Measurements from ENCODE around the gene SIPA1L3. TPM values are rescaled to one million over a fixed set of nuclear protein-coding genes. Genes with fewer than 3 reads are reported as not detected.

SIPA1L3 gene
- total RNA-seq, 1 donor from 2014 or later: 27.1 TPM

DNA sequence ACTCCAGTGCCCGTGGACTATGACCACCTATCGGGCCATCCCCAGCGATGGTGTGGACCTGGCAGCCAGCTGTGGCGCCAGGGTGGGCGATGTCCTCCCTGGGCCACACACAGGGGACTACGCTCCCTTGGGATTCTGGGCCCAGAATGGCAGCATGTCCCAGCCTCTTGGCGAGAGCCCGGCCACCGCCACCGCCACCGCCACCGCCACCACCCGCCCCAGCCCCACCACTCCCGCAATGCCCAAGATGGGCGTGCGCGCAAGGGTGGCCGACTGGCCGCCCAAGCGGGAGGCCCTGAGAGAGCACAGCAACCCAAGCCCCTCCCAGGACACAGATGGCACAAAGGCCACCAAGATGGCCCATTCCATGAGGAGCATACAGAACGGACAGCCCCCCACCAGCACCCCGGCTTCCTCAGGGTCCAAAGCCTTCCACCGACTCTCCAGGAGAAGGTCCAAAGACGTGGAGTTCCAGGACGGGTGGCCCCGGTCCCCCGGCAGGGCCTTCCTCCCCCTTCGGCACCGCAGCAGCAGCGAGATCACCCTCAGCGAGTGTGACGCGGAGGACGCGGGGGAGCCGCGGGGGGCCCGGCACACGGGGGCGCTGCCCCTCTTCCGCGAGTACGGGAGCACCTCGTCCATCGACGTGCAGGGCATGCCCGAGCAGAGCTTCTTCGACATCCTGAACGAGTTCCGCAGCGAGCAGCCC lies 174.7 kb downstream of the SIPA1L3 start:
- Histone ChIP-seq H3K9me3 (no peaks in the 10 kb centered on the region), H3K36me3 (peaks cover 21 to 23% of the 10 kb centered on the region in 2 donors), H3K4me3 (no peak overlapping the region), H3K4me1 (no peaks in the 10 kb centered on the region), H3K27me3 (no peaks in the 10 kb centered on the region), H3K27ac (no peak overlapping the region)
- TF ChIP-seq, protein P1, sequence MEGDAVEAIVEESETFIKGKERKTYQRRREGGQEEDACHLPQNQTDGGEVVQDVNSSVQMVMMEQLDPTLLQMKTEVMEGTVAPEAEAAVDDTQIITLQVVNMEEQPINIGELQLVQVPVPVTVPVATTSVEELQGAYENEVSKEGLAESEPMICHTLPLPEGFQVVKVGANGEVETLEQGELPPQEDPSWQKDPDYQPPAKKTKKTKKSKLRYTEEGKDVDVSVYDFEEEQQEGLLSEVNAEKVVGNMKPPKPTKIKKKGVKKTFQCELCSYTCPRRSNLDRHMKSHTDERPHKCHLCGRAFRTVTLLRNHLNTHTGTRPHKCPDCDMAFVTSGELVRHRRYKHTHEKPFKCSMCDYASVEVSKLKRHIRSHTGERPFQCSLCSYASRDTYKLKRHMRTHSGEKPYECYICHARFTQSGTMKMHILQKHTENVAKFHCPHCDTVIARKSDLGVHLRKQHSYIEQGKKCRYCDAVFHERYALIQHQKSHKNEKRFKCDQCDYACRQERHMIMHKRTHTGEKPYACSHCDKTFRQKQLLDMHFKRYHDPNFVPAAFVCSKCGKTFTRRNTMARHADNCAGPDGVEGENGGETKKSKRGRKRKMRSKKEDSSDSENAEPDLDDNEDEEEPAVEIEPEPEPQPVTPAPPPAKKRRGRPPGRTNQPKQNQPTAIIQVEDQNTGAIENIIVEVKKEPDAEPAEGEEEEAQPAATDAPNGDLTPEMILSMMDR (IDR thresholded peaks at IDR 0.05): no peak
- DNase-seq (ENCODE audit: low spot score in 2 of 2): no peak
- intact Hi-C loops (cut with DNase I): no loop called here

DNA sequence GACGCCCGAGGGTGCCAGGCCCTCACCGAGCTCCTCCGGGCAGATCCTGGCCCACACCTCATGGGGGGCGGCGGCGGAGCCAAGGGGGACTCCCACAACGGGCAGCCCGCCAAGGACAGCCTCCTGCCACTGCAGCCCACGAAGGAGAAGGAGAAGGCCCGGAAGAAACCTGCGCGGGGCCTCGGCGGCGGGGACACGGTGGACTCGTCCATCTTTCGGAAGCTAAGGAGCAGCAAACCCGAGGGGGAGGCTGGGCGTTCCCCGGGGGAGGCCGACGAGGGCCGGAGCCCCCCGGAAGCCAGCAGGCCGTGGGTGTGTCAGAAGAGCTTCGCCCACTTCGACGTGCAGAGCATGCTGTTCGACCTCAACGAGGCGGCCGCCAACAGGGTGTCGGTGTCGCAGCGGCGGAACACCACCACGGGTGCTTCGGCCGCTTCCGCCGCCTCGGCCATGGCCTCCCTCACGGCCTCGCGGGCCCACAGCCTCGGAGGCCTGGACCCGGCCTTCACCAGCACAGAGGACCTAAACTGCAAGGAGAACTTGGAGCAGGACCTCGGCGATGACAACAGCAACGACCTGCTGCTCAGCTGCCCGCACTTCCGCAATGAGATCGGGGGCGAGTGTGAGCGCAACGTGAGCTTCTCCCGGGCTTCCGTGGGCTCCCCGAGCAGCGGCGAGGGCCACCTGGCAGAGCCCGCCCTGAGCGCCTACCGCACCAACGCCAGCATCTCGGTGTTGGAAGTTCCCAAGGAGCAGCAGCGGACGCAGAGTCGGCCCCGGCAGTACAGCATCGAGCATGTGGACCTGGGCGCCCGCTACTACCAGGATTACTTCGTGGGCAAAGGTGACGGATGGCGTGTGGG lies 175.5 kb downstream of the SIPA1L3 start:
- no peaks in the 10 kb centered on the region for H3K27me3 ChIP-seq
- no peak for DNase-seq (ENCODE audit: low spot score in 2 of 2)
- intact Hi-C loops (cut with DNase I): no loop called here

DNA sequence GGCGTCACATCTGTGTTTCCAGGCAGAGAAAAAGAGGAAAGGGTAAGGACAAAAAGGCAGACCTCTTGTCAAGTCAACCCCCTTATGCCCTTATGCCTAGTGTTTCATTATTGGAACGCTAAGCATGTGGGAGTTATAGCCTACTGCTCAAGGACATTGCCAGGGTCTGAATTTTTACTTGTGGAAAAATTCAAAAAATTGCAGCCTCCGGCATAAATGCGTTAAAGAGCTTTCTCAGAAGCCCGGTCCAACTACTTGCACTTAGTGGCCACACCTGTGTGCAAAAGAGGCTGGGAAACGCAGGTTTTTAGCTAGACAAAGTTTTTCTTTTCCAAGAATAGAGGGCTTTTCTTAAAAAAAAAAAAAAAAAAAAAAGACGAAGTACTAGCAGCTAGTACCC lies 177.2 kb downstream of the SIPA1L3 start:
- no peaks in the 10 kb centered on the region for H3K9me3 ChIP-seq
- intact Hi-C loops (cut with DNase I): no loop called here
- TF ChIP-seq, protein P1 (IDR thresholded peaks at IDR 0.05): no peak
- H3K4me3 ChIP-seq: no peak overlapping the region
- H3K27me3 ChIP-seq: no peaks in the 10 kb centered on the region
- H3K27ac ChIP-seq: no peak overlapping the region
- no peak for DNase-seq (ENCODE audit: low spot score in 2 of 2)
- H3K36me3 ChIP-seq: peaks cover 21 to 23% of the 10 kb centered on the region in 2 donors
- no peaks in the 10 kb centered on the region for H3K4me1 ChIP-seq

More for the DNA sequence above, 175.5 kb downstream of the SIPA1L3 start:
- Histone ChIP-seq H3K36me3 (peaks cover 21 to 23% of the 10 kb centered on the region in 2 donors), H3K9me3 (no peaks in the 10 kb centered on the region), H3K27ac (no peak overlapping the region), H3K4me3 (no peak overlapping the region), H3K4me1 (no peaks in the 10 kb centered on the region)
- TF ChIP-seq, protein P1 (IDR thresholded peaks at IDR 0.05): no peak

DNA sequence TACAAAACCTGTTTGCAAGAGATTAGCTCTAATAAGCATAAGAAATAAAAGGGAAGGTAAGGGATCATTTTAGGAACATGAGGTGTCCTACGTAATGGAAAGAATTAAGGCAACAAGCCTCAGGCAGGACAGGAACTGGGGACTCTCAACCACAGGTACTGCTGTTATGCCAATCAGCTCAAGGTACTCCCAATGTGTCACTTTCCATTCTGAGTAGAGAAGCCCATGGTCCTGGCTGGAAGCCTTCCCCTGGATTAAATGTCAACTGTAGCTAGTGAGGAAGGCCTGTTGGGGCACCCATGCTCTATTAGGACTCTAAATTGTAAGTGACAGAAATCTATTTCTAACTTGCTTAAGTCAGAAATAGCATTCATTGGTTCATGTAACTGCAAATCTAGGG lies 182.4 kb downstream of the SIPA1L3 start:
- no peaks in the 10 kb centered on the region for H3K4me1 ChIP-seq
- intact Hi-C loops (cut with DNase I): no loop called here
- TF ChIP-seq, protein P1 (IDR thresholded peaks at IDR 0.05): no peak
- H3K27ac ChIP-seq: no peak overlapping the region
- H3K4me3 ChIP-seq: no peak overlapping the region
- DNase-seq (ENCODE audit: low spot score in 2 of 2): no peak
- no peaks in the 10 kb centered on the region for H3K9me3 ChIP-seq
- no peaks in the 10 kb centered on the region for H3K27me3 ChIP-seq
- H3K36me3 ChIP-seq: no peaks in the 10 kb centered on the region

DNA sequence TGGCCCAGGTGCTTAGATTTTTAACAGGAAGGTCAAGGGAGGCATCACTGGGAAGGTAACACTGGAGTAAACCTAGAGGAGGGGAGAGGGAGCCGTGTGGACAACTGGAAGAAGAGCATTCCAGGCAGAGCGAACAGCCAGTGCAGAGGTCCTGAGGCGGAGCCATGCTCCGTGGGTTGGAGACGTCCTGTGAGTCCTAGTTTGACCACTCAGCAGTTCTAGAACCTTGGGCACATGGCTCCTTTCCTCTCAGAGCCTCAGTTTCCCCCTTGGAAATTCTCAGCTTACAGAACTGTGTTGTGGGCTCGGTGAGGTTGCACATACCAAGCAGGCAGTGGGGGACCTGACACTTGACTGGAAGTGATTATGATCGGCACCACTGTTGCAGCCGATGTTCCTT lies 186.1 kb downstream of the SIPA1L3 start:
- Histone ChIP-seq H3K27me3 (no peaks in the 10 kb centered on the region), H3K36me3 (no peaks in the 10 kb centered on the region), H3K27ac (no peak overlapping the region), H3K4me1 (no peaks in the 10 kb centered on the region), H3K4me3 (no peak overlapping the region), H3K9me3 (no peaks in the 10 kb centered on the region)
- intact Hi-C loops (cut with DNase I): no loop called here
- DNase-seq (ENCODE audit: low spot score in 2 of 2): no peak
- TF ChIP-seq, protein P1 (IDR thresholded peaks at IDR 0.05): no peak
